TTC549 (cell line): ENCODE results near the gene ASIC4.

Experiments
- FAIRE-seq: peaks from 2 replicates; lab custom pipeline; 2012; peaks lifted over from hg19 to GRCh38; lab: Jason Lieb, UNC

ASIC4 gene

GRCh38 chr2:219553463-219553963 is 39.2 kb downstream of the ASIC4 start:
- FAIRE-seq: no peak

- no peak for FAIRE-seq
These were observed 40.1 kb downstream of the ASIC4 start for GRCh38 chr2:219554350-219554749.

- no peak for FAIRE-seq
These were observed 41.7 kb downstream of the ASIC4 start for GRCh38 chr2:219555956-219556355.

- FAIRE-seq: no peak
These were observed 42.1 kb downstream of the ASIC4 start for GRCh38 chr2:219556413-219556812.

- no peak for FAIRE-seq
These were observed 43.0 kb downstream of the ASIC4 start for GRCh38 chr2:219557320-219557719.

- FAIRE-seq: no peak
These were observed 43.8 kb downstream of the ASIC4 start for GRCh38 chr2:219557791-219558785.

GRCh38 chr2:219559156-219559915 is 45.1 kb downstream of the ASIC4 start:
- no peak for FAIRE-seq

GRCh38 chr2:219560037-219560892 is 46.0 kb downstream of the ASIC4 start:
- FAIRE-seq: no peak

GRCh38 chr2:219560893-219561178 is 46.6 kb downstream of the ASIC4 start:
- FAIRE-seq: no peak

GRCh38 chr2:219561179-219562048 is 47.1 kb downstream of the ASIC4 start:
- no peak for FAIRE-seq

- FAIRE-seq: no peak
These were observed 48.1 kb downstream of the ASIC4 start for GRCh38 chr2:219562049-219563020.

GRCh38 chr2:219563271-219563928 is 49.1 kb downstream of the ASIC4 start:
- FAIRE-seq: no peak

GRCh38 chr2:219565130-219566080 is 51.1 kb downstream of the ASIC4 start:
- FAIRE-seq: no peak

GRCh38 chr2:219566640-219567039 is 52.4 kb downstream of the ASIC4 start:
- no peak for FAIRE-seq

- FAIRE-seq: no peak
These were observed 52.8 kb downstream of the ASIC4 start for GRCh38 chr2:219567131-219567530.

- no peak for FAIRE-seq
These were observed 53.6 kb downstream of the ASIC4 start for GRCh38 chr2:219567791-219568361.

GRCh38 chr2:219569041-219569440 is 54.8 kb downstream of the ASIC4 start:
- no peak for FAIRE-seq

GRCh38 chr2:219569635-219570034 is 55.4 kb downstream of the ASIC4 start:
- no peak for FAIRE-seq
